ENCODE data around the gene PHF20. TPM values are rescaled to one million over a fixed set of nuclear protein-coding genes. Genes with fewer than 3 reads are reported as not detected.

The PHF20 gene
- total RNA-seq, 1 donor from 2014 or later, result 76.1 TPM

DNA sequence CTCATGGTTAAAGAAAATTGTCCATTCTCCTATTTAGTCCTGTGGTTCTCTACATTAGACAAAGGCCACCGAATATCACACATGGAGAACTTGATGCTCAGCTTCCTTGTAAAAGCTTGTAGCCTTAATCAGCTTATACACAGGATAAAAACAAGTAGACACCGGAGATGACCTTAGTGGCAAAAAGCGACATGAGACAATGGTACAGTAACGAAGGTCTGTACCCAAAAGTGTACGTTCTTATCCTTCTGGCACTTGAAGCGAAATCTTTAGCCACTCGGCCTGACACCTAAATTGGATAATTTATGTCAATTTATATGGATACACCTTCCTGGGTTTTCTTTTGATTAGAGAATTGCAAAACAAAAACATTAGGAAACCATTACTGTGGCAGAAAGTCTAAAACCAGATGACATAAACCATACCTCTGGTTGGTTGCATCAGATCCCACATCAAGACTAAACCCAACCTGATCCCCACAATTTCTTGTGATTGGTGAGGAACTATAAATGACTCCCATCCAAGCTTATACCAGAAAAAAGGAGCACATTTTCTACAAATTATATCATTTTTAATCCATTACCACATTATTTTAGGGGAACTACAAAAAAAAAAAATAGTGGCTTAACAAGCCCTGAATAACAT lies 35.9 kb upstream of the PHF20 start:
- no peak for DNase-seq
- H3K36me3 Mint-ChIP-seq (ENCODE audit: unreplicated experiment), result no peaks in the 10 kb centered on the region
- peak overlapping the region; percentile 36 for H3K27ac Mint-ChIP-seq (ENCODE audit: unreplicated experiment)

DNA sequence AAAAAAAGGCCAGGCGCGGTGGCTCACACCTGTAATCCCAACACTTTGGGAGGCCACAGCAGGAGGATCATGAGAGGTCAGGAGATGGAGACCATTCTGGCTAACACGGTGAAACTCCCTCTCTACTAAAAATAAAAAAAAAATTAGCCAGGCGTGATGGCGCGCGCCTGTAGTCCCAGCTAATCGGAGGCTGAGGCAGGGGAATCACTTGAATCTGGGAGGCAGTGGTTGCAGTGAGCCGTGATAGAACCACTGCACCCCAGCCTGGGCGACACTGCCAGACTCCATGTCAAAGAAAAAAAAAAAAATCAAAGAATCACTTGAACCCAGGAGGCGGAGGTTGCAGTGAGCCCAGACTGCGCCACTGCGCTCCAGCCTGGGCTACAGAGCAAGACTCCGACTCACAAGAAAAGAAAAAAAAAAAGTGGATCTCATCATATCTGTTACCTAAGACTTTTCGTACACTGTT lies 33.9 kb upstream of the PHF20 start:
- H3K4me3 Mint-ChIP-seq (ENCODE audit: unreplicated experiment), result peak overlapping the region; percentile 63
- TF ChIP-seq, protein P1, sequence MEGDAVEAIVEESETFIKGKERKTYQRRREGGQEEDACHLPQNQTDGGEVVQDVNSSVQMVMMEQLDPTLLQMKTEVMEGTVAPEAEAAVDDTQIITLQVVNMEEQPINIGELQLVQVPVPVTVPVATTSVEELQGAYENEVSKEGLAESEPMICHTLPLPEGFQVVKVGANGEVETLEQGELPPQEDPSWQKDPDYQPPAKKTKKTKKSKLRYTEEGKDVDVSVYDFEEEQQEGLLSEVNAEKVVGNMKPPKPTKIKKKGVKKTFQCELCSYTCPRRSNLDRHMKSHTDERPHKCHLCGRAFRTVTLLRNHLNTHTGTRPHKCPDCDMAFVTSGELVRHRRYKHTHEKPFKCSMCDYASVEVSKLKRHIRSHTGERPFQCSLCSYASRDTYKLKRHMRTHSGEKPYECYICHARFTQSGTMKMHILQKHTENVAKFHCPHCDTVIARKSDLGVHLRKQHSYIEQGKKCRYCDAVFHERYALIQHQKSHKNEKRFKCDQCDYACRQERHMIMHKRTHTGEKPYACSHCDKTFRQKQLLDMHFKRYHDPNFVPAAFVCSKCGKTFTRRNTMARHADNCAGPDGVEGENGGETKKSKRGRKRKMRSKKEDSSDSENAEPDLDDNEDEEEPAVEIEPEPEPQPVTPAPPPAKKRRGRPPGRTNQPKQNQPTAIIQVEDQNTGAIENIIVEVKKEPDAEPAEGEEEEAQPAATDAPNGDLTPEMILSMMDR (IDR thresholded peaks at IDR 0.05; ENCODE audit: partially characterized antibody, unreplicated experiment), result no peak
- peaks cover 9% of the 10 kb centered on the region for H3K27me3 Mint-ChIP-seq (ENCODE audit: unreplicated experiment)
- no peak overlapping the region for H3K27ac Mint-ChIP-seq (ENCODE audit: unreplicated experiment)
- H3K4me1 Mint-ChIP-seq (ENCODE audit: low read depth, unreplicated experiment), result peaks cover 23% of the 10 kb centered on the region
- peaks cover 14% of the 10 kb centered on the region for H3K9me3 Mint-ChIP-seq (ENCODE audit: unreplicated experiment)
- H3K36me3 Mint-ChIP-seq (ENCODE audit: unreplicated experiment), result no peaks in the 10 kb centered on the region
- no peak for DNase-seq

More for the DNA sequence above, 35.9 kb upstream of the PHF20 start:
- no peaks in the 10 kb centered on the region for H3K27me3 Mint-ChIP-seq (ENCODE audit: unreplicated experiment)
- no peaks in the 10 kb centered on the region for H3K9me3 Mint-ChIP-seq (ENCODE audit: unreplicated experiment)
- H3K4me3 Mint-ChIP-seq (ENCODE audit: unreplicated experiment), result peak overlapping the region; percentile 47
- TF ChIP-seq, protein P1 (IDR thresholded peaks at IDR 0.05; ENCODE audit: partially characterized antibody, unreplicated experiment), result no peak
- H3K4me1 Mint-ChIP-seq (ENCODE audit: low read depth, unreplicated experiment), result peaks cover 23% of the 10 kb centered on the region

DNA sequence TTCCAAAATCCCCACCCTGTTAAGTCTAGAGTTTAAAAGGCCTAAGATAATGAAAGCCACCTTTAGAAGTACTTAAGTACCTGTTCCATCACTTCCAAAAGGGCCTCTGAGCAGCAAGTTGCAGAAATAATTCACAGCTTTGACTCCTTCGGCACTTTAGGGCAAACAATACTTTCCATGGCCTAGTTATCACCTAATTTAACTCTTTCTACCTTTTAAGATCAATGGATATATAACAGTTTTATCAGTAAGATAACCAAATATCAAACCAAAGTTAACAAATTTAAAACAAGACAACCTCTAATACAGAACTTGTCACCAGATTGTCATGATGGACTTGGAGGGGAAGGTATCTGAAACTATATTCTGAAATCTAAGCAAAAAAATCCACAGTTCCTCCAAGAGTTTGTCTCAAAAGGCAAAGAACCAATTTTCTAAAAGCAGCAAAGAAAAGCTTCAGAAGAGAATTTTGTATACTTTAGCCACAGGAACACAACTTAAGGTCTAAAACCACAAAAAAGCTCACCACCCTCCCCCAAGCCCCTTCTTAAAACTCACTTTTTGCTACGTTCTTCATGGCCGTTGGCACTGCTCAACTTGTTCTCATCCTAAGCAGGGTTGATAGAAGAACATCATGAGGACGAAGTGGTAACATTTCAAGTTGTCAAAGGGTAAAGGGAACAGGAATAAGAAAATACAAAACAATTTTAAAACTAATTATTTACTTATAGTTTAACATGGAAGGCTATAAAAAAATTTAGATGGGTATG lies 33.2 kb upstream of the PHF20 start:
- TF ChIP-seq, protein P1 (IDR thresholded peaks at IDR 0.05; ENCODE audit: partially characterized antibody, unreplicated experiment), result no peak
- no peak for DNase-seq
- H3K27ac Mint-ChIP-seq (ENCODE audit: unreplicated experiment), result no peak overlapping the region
- H3K4me3 Mint-ChIP-seq (ENCODE audit: unreplicated experiment), result peak overlapping the region; percentile 63
- H3K27me3 Mint-ChIP-seq (ENCODE audit: unreplicated experiment), result peaks cover 11% of the 10 kb centered on the region
- no peaks in the 10 kb centered on the region for H3K36me3 Mint-ChIP-seq (ENCODE audit: unreplicated experiment)
- H3K4me1 Mint-ChIP-seq (ENCODE audit: low read depth, unreplicated experiment), result peaks cover 25% of the 10 kb centered on the region
- H3K9me3 Mint-ChIP-seq (ENCODE audit: unreplicated experiment), result peaks cover 14% of the 10 kb centered on the region

DNA sequence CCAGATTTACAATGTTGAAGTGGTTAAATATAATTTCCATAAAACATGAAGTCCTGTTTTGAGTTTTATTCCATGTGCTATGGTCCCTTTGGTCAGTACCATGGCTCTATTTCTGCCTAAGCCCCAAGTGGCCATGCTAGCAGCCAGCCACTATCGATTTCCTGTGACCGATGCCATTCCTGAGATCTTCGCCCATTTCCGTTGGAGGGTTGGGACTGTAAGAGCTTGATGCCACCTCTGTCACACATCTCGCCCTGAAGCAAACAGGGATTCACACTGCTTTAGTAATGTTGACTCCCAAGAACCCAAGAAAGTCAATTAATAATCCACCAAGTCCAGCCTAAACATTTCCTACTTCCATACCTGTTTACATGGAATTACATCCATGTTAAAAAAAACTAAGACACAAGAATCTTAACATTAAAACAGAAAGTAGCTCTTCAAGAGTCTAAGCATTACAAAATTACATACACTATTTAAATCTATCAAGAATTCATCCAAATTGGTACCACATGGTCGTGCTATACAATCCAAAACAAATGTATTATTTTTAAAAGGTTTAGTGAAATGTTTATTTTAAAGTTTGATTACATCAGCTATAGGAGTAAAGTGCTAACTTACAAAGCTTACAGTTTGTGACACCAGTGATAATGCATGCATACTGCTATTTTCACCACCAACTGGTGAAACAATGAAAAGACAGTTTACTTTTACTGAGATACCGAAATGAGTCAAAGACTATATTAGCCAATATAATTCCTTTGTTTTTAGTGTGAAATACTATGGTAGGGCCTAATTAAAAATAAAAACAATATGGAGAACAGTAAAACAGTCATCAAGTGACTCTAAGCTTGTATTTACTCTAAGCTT lies 32.3 kb upstream of the PHF20 start:
- H3K4me3 Mint-ChIP-seq (ENCODE audit: unreplicated experiment), result peak overlapping the region; percentile 83
- H3K9me3 Mint-ChIP-seq (ENCODE audit: unreplicated experiment), result peaks cover 14% of the 10 kb centered on the region
- H3K27me3 Mint-ChIP-seq (ENCODE audit: unreplicated experiment), result peaks cover 11% of the 10 kb centered on the region
- H3K36me3 Mint-ChIP-seq (ENCODE audit: unreplicated experiment), result no peaks in the 10 kb centered on the region
- H3K4me1 Mint-ChIP-seq (ENCODE audit: low read depth, unreplicated experiment), result peaks cover 23% of the 10 kb centered on the region
- no peak for DNase-seq
- TF ChIP-seq, protein P1 (IDR thresholded peaks at IDR 0.05; ENCODE audit: partially characterized antibody, unreplicated experiment), result no peak
- H3K27ac Mint-ChIP-seq (ENCODE audit: unreplicated experiment), result peak overlapping the region; percentile 83
